HepG2 (cell line): Measurements from ENCODE around the gene TMEM222. TPM values are rescaled to one million over a fixed set of nuclear protein-coding genes. Genes with fewer than 3 reads are reported as not detected.
A peak's percentile ranks its signal among the peaks of the same experiment; 100 is the strongest.

Experiments used
- CEBPG ChIP-seq: IDR thresholded peaks from 2 replicates; pipeline ENCODE4 v1.6.1; 2016
- CHCHD3 ChIP-seq: sonication (generic); formaldehyde crosslinking; IDR thresholded peaks from 2 replicates; pipeline ENCODE4 v1.8.0; 2022; ENCODE audit warnings: mild to moderate bottlenecking, missing genetic modification reagents, moderate library complexity
- EED ChIP-seq: sonication (generic); formaldehyde crosslinking; IDR thresholded peaks from 2 replicates; pipeline ENCODE4 v1.5.0; 2020; ENCODE audit warnings: mild to moderate bottlenecking, missing genetic modification reagents
- GATAD1 ChIP-seq: IDR thresholded peaks from 2 replicates; pipeline ENCODE4 v1.6.1; 2016; ENCODE audit warnings: missing genetic modification reagents, missing compliant biosample characterization
- GATAD2A ChIP-seq: IDR thresholded peaks from 2 replicates; pipeline ENCODE4 v1.6.1; 2016
- HDAC1 ChIP-seq: sonication (generic); formaldehyde crosslinking; IDR thresholded peaks from 2 replicates; pipeline ENCODE4 v1.5.1; 2020; ENCODE audit warnings: mild to moderate bottlenecking, missing genetic modification reagents
- HDAC2 ChIP-seq: sonication (generic); formaldehyde crosslinking; IDR thresholded peaks from 2 replicates; pipeline ENCODE4 v1.4.0; 2020; ENCODE audit warnings: missing genetic modification reagents
- HIC2 ChIP-seq: sonication (generic); formaldehyde crosslinking; IDR thresholded peaks from 2 replicates; pipeline ENCODE4 v1.9.0; 2022; ENCODE audit warnings: low read depth, missing genetic modification reagents
- IRX3 ChIP-seq: sonication (generic); formaldehyde crosslinking; IDR thresholded peaks from 2 replicates; pipeline ENCODE4 v1.8.1; 2023; ENCODE audit warnings: mild to moderate bottlenecking, low read depth, missing genetic modification reagents, borderline replicate concordance
- KDM2A ChIP-seq: sonication (generic); formaldehyde crosslinking; IDR thresholded peaks from 2 replicates; pipeline ENCODE4 v1.4.0; 2020; ENCODE audit warnings: low read depth, missing genetic modification reagents, borderline replicate concordance
- KDM3A ChIP-seq: IDR thresholded peaks from 2 replicates; pipeline ENCODE4 v1.6.1; 2018; ENCODE audit warnings: low read depth, missing compliant biosample characterization
- MEIS2 ChIP-seq: sonication (generic); formaldehyde crosslinking; IDR thresholded peaks from 2 replicates; pipeline ENCODE4 v1.9.0; 2021; ENCODE audit warnings: mild to moderate bottlenecking, missing genetic modification reagents
- PCBP2 ChIP-seq: fragments of 200-400 bp; formaldehyde crosslinking; optimal IDR thresholded peaks from 2 replicates; pipeline ENCODE3; 2018; ENCODE audit warnings: low read length, low read depth; ENCODE audit not compliant: poor library complexity, severe bottlenecking
- RBFOX2 ChIP-seq: fragments of 200-400 bp; formaldehyde crosslinking; IDR thresholded peaks from 2 replicates; pipeline ENCODE4 v1.6.1; 2017; ENCODE audit warnings: low read depth, mild to moderate bottlenecking, low read length
- TAF15 ChIP-seq: fragments of 200-400 bp; formaldehyde crosslinking; IDR thresholded peaks from one replicate; pipeline ENCODE4 v1.6.1; 2018; ENCODE audit warnings: mild to moderate bottlenecking, low read depth, low read length; ENCODE audit not compliant: poor library complexity, severe bottlenecking
- THAP11 ChIP-seq: IDR thresholded peaks from 2 replicates; pipeline ENCODE4 v1.6.1; 2016; ENCODE audit warnings: missing biosample characterization, missing genetic modification reagents
- ZBTB7B ChIP-seq: sonication (generic); formaldehyde crosslinking; IDR thresholded peaks from 2 replicates; pipeline ENCODE4 v1.4.0; 2020; ENCODE audit warnings: missing genetic modification reagents
- ZNF121 ChIP-seq: sonication (generic); formaldehyde crosslinking; IDR thresholded peaks from 2 replicates; pipeline ENCODE4 v1.5.0; 2020; ENCODE audit warnings: mild to moderate bottlenecking, missing genetic modification reagents
- ZNF350 ChIP-seq: sonication (generic); formaldehyde crosslinking; IDR thresholded peaks from 2 replicates; pipeline ENCODE4 v1.4.0; 2020; ENCODE audit warnings: mild to moderate bottlenecking, low read depth, missing genetic modification reagents, borderline replicate concordance
- ZNF569 ChIP-seq: sonication (generic); formaldehyde crosslinking; IDR thresholded peaks from 2 replicates; pipeline ENCODE4 v1.5.0; 2020; ENCODE audit warnings: mild to moderate bottlenecking, missing genetic modification reagents, moderate library complexity, borderline replicate concordance
- ZNF629 ChIP-seq: sonication (generic); formaldehyde crosslinking; conservative IDR thresholded peaks from 2 replicates; pipeline ENCODE4 v1.5.0; 2020; ENCODE audit warnings: missing genetic modification reagents
- ZNF775 ChIP-seq: sonication (generic); formaldehyde crosslinking; IDR thresholded peaks from 2 replicates; pipeline ENCODE4 v1.4.0; 2020; ENCODE audit warnings: missing genetic modification reagents, mild to moderate bottlenecking, moderate library complexity, borderline replicate concordance
- polyA plus RNA-seq, 8 experiments: library from polyadenylated mRNA; depleted of rRNA in 3 of 8; stranded (reverse) in 7 of 8; unstranded in 1 of 8; fragments of >200 nt; fragmentation: Illumina TruSeq in 4 of 8; extraction: Trizol in 4 of 8; gene quantifications; 2 replicates each; pipeline versions ENCODE4 v1.2.1 to v1.2.3, GENCODE V29; 2011 to 2016; ENCODE audit warnings: low read depth in 4 of 8, missing spikeins in 1 of 8, mixed read lengths in 1 of 8; ENCODE audit not compliant: insufficient read depth in 1 of 8
- total RNA-seq, 5 experiments: library from RNA; depleted of rRNA; stranded (reverse); fragments of >200 nt; fragmentation: Illumina TruSeq; extraction: Trizol; gene quantifications; 2 replicates each; pipeline ENCODE4 v1.2.3, GENCODE V29; 2016; ENCODE audit warnings: low read depth in 1 of 5
- TF ChIP-seq, protein P1 (sequence below): sonication (generic); formaldehyde crosslinking; IDR thresholded peaks from 2 replicates; pipeline ENCODE4 v1.4.0; 2020; ENCODE audit warnings: missing genetic modification reagents
- TF ChIP-seq, protein P2 (sequence below): IDR thresholded peaks from 2 replicates; pipeline ENCODE4 v1.6.1; 2016; ENCODE audit warnings: low read depth, borderline replicate concordance
- TF ChIP-seq, protein P3 (sequence below): sonication (generic); formaldehyde crosslinking; IDR thresholded peaks from 2 replicates; pipeline ENCODE4 v1.5.0; 2020; ENCODE audit warnings: missing genetic modification reagents

TMEM222 gene
- total and polyA plus RNA-seq, 2 of the 13 experiments (the other 11 are each of a cell fraction or from before 2014, with no cell fraction given), result 22.7 to 29.6 TPM

DNA sequence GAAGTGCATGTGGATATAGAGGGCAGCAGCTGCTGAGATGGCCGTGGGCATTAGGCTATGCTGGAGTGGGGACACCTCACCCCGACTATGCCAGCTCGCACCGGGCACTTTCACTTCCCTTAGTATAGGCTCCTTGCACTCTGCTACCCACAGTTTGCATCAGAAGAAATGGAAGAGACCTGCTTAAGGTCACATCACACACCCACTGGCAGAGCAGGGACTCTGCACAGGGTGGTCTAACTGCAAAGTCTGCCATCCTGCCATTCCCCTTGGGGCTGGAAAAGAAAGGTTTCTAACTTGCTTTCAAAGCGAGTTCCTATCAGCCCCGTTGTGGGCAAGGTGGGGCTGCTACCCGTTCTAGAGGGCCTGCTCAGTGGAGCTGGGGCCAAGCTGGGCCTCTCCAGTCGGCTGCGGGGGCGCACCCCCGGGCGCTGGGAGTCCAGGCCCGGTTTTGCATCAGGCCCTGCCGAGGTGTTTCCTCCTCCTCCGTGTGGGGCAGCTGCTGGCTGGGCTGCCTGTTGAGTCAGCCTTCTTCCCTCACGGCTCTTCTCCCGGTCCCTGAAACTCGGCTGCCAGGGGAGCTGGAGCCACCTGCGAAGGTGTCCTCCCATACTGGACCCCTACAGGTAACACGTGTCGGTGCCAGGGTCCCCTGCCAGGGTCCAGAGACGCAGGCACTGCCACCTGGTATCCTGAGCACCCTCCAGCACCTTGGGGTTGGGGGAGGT lies 19.7 kb downstream of the TMEM222 start, which contains the start of gene SYTL1 (continued):
- TF ChIP-seq HIC2 (CRISPR knock-in tag) (peak; percentile 16), KDM2A (CRISPR knock-in tag) (peak; percentile 79), PCBP2 (no peak), ZNF629 (CRISPR knock-in tag) (0 out of 2 replicates have a peak, but pooled peaks have one; percentile 22), KDM3A (peak; percentile 27; the same call in 1 of the 2 replicates), GATAD1 (CRISPR knock-in tag) (peak; percentile 50), EED (CRISPR knock-in tag) (no peak), ZNF569 (no peak), ZNF775 (CRISPR knock-in tag) (no peak), ZNF350 (CRISPR knock-in tag) (peak; percentile 54; the same call in 1 of the 2 replicates), IRX3 (CRISPR knock-in tag) (no peak), RBFOX2 (0 out of 2 replicates have a peak, but pooled peaks have one; percentile 27), TAF15 (peak; percentile 83), CHCHD3 (CRISPR knock-in tag) (0 out of 2 replicates have a peak, but pooled peaks have one; percentile 6), MEIS2 (CRISPR knock-in tag) (peak; percentile 54; the same call in 1 of the 2 replicates), CEBPG (CRISPR knock-in tag) (peak; percentile 13; the same call in 1 of the 2 replicates), HDAC2 (CRISPR knock-in tag) (no peak; the same call in none of the 2 replicates), HDAC1 (CRISPR knock-in tag) (no peak; the same call in 1 of the 2 replicates), THAP11 (peak; percentile 62), ZNF121 (CRISPR knock-in tag) (no peak), GATAD2A (CRISPR knock-in tag) (peak; percentile 51; the same call in 1 of the 2 replicates), ZBTB7B (peak; percentile 75)
- TF ChIP-seq, protein P1, sequence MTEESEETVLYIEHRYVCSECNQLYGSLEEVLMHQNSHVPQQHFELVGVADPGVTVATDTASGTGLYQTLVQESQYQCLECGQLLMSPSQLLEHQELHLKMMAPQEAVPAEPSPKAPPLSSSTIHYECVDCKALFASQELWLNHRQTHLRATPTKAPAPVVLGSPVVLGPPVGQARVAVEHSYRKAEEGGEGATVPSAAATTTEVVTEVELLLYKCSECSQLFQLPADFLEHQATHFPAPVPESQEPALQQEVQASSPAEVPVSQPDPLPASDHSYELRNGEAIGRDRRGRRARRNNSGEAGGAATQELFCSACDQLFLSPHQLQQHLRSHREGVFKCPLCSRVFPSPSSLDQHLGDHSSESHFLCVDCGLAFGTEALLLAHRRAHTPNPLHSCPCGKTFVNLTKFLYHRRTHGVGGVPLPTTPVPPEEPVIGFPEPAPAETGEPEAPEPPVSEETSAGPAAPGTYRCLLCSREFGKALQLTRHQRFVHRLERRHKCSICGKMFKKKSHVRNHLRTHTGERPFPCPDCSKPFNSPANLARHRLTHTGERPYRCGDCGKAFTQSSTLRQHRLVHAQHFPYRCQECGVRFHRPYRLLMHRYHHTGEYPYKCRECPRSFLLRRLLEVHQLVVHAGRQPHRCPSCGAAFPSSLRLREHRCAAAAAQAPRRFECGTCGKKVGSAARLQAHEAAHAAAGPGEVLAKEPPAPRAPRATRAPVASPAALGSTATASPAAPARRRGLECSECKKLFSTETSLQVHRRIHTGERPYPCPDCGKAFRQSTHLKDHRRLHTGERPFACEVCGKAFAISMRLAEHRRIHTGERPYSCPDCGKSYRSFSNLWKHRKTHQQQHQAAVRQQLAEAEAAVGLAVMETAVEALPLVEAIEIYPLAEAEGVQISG, result no peak
- TF ChIP-seq, protein P2, sequence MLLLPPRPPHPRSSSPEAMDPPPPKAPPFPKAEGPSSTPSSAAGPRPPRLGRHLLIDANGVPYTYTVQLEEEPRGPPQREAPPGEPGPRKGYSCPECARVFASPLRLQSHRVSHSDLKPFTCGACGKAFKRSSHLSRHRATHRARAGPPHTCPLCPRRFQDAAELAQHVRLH (CRISPR knock-in tag), result no peak
- TF ChIP-seq, protein P3, sequence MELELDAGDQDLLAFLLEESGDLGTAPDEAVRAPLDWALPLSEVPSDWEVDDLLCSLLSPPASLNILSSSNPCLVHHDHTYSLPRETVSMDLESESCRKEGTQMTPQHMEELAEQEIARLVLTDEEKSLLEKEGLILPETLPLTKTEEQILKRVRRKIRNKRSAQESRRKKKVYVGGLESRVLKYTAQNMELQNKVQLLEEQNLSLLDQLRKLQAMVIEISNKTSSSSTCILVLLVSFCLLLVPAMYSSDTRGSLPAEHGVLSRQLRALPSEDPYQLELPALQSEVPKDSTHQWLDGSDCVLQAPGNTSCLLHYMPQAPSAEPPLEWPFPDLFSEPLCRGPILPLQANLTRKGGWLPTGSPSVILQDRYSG (CRISPR knock-in tag), result no peak
